ENCODE measurements around the gene H1-8.

The H1-8 gene

DNA sequence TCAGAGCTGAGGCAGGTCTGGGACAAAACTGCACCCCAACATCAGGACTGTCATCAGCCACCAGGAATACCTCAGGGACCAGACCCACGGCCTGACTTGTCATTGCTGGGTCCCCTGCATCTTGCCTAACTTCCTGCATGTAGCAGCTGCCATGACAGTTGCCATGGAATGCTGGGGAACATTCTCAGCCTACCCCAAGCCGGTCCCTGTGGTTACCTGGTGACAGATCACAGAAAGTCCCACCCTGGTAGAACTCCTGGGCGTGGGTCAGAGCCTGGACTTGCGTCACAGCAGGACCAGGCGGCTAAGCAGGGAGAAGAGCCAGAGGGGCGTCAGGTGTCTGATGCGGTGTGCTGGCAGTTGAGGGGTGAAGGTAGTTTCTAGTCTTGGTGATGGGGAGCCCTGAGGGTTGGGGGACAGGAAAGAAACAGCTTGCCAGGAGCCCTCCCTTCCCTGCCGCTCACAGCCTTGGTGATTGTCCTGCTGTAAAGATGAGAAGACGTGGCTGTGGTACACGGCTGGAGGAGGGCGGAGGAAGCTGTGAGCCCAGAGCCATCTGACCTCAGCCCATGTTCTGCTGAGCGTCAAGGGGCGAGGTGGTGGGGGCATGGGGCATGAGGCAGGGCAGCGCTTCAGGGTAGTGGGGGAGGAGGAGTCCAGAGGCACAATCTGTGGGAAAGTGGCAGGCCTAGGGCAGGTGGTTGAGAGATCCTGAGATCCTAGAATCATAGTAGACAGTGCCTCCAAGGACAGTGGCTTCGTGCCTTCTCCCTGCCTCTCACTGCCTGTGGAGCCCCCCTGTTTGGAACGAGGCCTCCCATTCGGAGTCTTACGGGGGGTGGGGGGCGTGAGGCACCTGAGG, 5.4 kb downstream of the H1-8 start:
- Histone ChIP-seq H3K9me2 (replicated peaks; ENCODE audit: insufficient read depth, low read length) (no peaks in the 10 kb centered on the region), H3F3A (ENCODE audit: insufficient read depth) (no peaks in the 10 kb centered on the region), H3K9me3 (ENCODE audit: insufficient read depth, low read length) (no peaks in the 10 kb centered on the region), H3K4me3 (ENCODE audit: insufficient read depth, low read length, poor library complexity, severe bottlenecking) (no peak overlapping the region), H2AFZ (ENCODE audit: low read depth, low read length, severe bottlenecking) (no peak overlapping the region), H4K20me1 (ENCODE audit: low read depth, low read length) (no peaks in the 10 kb centered on the region), H3K27ac (ENCODE audit: low read depth, low read length) (no peak overlapping the region), H3K27me3 (ENCODE audit: low read length) (no peaks in the 10 kb centered on the region), H3K36me3 (ENCODE audit: low read length) (no peaks in the 10 kb centered on the region), H3K4me2 (ENCODE audit: low read depth, low read length, poor library complexity, severe bottlenecking) (no peak overlapping the region), H3K79me2 (ENCODE audit: insufficient read depth, low read length) (no peaks in the 10 kb centered on the region), H3K9ac (ENCODE audit: low read length) (no peak overlapping the region)
- TF ChIP-seq EZH2phosphoT487 (conservative IDR thresholded peaks at IDR 0.05; ENCODE audit: low read length), result no peak
- TF ChIP-seq, protein P1, sequence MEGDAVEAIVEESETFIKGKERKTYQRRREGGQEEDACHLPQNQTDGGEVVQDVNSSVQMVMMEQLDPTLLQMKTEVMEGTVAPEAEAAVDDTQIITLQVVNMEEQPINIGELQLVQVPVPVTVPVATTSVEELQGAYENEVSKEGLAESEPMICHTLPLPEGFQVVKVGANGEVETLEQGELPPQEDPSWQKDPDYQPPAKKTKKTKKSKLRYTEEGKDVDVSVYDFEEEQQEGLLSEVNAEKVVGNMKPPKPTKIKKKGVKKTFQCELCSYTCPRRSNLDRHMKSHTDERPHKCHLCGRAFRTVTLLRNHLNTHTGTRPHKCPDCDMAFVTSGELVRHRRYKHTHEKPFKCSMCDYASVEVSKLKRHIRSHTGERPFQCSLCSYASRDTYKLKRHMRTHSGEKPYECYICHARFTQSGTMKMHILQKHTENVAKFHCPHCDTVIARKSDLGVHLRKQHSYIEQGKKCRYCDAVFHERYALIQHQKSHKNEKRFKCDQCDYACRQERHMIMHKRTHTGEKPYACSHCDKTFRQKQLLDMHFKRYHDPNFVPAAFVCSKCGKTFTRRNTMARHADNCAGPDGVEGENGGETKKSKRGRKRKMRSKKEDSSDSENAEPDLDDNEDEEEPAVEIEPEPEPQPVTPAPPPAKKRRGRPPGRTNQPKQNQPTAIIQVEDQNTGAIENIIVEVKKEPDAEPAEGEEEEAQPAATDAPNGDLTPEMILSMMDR (IDR thresholded peaks at IDR 0.05; ENCODE audit: insufficient read depth, low read length, poor library complexity, severe bottlenecking), result no peak

DNA sequence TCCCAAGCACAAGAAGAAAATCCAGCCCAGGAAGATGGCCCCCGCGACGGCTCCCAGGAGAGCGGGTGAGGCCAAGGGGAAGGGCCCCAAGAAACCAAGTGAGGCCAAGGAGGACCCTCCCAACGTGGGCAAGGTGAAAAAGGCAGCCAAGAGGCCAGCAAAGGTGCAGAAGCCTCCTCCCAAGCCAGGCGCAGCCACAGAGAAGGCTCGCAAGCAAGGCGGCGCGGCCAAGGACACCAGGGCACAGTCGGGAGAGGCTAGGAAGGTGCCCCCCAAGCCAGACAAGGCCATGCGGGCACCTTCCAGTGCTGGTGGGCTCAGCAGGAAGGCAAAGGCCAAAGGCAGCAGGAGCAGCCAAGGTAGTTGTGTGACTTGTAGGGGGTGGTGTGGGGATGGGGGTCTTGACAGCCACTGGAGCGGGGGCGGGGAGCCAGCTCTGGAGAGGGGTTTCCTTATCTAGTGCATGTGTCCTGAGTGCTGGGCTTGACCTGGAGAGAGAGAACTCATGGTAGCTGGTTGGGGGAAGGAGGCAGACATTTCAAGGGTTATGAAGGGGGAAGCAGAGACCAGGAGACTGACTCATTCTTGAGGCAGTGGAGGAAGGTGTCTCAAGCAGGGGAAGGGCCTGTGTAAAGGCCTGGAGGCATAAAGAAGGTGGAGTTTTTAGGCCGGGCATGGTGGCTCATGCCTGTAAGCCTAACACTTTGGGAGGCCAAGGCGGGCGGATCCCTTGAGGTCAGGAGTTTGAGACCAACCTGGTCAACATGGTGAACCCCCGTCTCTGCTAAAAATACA, 6.2 kb downstream of the H1-8 start:
- no peak overlapping the region for H3K4me2 ChIP-seq (ENCODE audit: low read depth, low read length, poor library complexity, severe bottlenecking)
- H3K27ac ChIP-seq (ENCODE audit: low read depth, low read length), result no peak overlapping the region
- H3K79me2 ChIP-seq (ENCODE audit: insufficient read depth, low read length), result no peaks in the 10 kb centered on the region
- H3K9me3 ChIP-seq (ENCODE audit: insufficient read depth, low read length), result no peaks in the 10 kb centered on the region
- H3K36me3 ChIP-seq (ENCODE audit: low read length), result no peaks in the 10 kb centered on the region
- TF ChIP-seq EZH2phosphoT487 (conservative IDR thresholded peaks at IDR 0.05; ENCODE audit: low read length), result no peak
- TF ChIP-seq, protein P1 (IDR thresholded peaks at IDR 0.05; ENCODE audit: insufficient read depth, low read length, poor library complexity, severe bottlenecking), result no peak
- no peaks in the 10 kb centered on the region for H4K20me1 ChIP-seq (ENCODE audit: low read depth, low read length)
- H2AFZ ChIP-seq (ENCODE audit: low read depth, low read length, severe bottlenecking), result no peak overlapping the region
- H3K9me2 ChIP-seq (replicated peaks; ENCODE audit: insufficient read depth, low read length), result no peaks in the 10 kb centered on the region
- no peak overlapping the region for H3K4me3 ChIP-seq (ENCODE audit: insufficient read depth, low read length, poor library complexity, severe bottlenecking)
- H3F3A ChIP-seq (ENCODE audit: insufficient read depth), result no peaks in the 10 kb centered on the region
- no peaks in the 10 kb centered on the region for H3K27me3 ChIP-seq (ENCODE audit: low read length)
- H3K9ac ChIP-seq (ENCODE audit: low read length), result no peak overlapping the region

DNA sequence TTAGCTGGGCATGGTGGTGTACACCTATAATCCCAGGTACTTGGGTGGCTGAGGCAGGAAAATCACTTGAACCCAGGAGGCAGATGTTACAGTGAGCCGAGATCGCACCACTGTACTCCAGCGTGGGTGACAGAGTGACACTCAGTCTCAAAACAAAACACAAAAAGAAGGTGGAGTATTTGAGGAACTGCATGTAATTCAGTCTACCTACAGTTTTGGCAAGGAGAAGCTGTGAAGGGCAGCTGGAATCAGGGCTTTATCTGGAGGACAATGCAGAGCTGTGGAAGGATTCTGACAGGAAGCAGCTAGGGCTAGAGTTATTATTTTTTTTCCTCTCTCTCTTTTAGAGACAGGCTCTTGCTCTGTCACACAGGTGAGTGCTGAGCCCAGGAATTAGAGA, 6.8 kb downstream of the H1-8 start:
- no peaks in the 10 kb centered on the region for H3K36me3 ChIP-seq (ENCODE audit: low read length)
- H3K27ac ChIP-seq (ENCODE audit: low read depth, low read length), result no peak overlapping the region
- H4K20me1 ChIP-seq (ENCODE audit: low read depth, low read length), result no peaks in the 10 kb centered on the region
- no peak overlapping the region for H2AFZ ChIP-seq (ENCODE audit: low read depth, low read length, severe bottlenecking)
- H3K4me2 ChIP-seq (ENCODE audit: low read depth, low read length, poor library complexity, severe bottlenecking), result no peak overlapping the region
- H3K27me3 ChIP-seq (ENCODE audit: low read length), result no peaks in the 10 kb centered on the region
- no peaks in the 10 kb centered on the region for H3K9me3 ChIP-seq (ENCODE audit: insufficient read depth, low read length)
- TF ChIP-seq, protein P1 (IDR thresholded peaks at IDR 0.05; ENCODE audit: insufficient read depth, low read length, poor library complexity, severe bottlenecking), result no peak
- no peaks in the 10 kb centered on the region for H3K9me2 ChIP-seq (replicated peaks; ENCODE audit: insufficient read depth, low read length)
- H3K4me3 ChIP-seq (ENCODE audit: insufficient read depth, low read length, poor library complexity, severe bottlenecking), result no peak overlapping the region
- H3F3A ChIP-seq (ENCODE audit: insufficient read depth), result no peaks in the 10 kb centered on the region
- H3K9ac ChIP-seq (ENCODE audit: low read length), result no peak overlapping the region
- H3K79me2 ChIP-seq (ENCODE audit: insufficient read depth, low read length), result no peaks in the 10 kb centered on the region

All from SU-DHL-6 (cell line).